ENCODE data around the gene HES4.
"Not testable (repeated sequence)": the region's sequence is repeated elsewhere in the genome, so short reads cannot be mapped to it uniquely, and the experiment has no call there.

HES4 gene

GRCh38 chr1:997993-998744 is 1.7 kb downstream of the HES4 start:
- DNase-seq: no peak

- no peak for DNase-seq
Observed at GRCh38 chr1:997713-997992, 2.2 kb downstream of the HES4 start.

- DNase-seq: no peak
Observed at GRCh38 chr1:996851-997712, 2.8 kb downstream of the HES4 start.

- DNase-seq: no peak
Observed at GRCh38 chr1:995665-996633, 3.9 kb downstream of the HES4 start.

GRCh38 chr1:994546-994945 is 5.4 kb downstream of the HES4 start:
- DNase-seq: not testable (repeated sequence)

- DNase-seq: no peak
Observed at GRCh38 chr1:993379-993995, 6.4 kb downstream of the HES4 start.

- peak in 1 of 5 experiments; percentile 30 for DNase-seq
Observed at GRCh38 chr1:992362-992761, 7.5 kb downstream of the HES4 start.

GRCh38 chr1:991895-992294 is 8.0 kb downstream of the HES4 start:
- no peak for DNase-seq

- DNase-seq: not testable (repeated sequence)
Observed at GRCh38 chr1:991275-991674, 8.6 kb downstream of the HES4 start.

- DNase-seq: not testable (repeated sequence)
Observed at GRCh38 chr1:988061-988460, 11.8 kb downstream of the HES4 start.

GRCh38 chr1:985126-985525 is 14.8 kb downstream of the HES4 start:
- no peak for DNase-seq

GRCh38 chr1:984476-984814 is 15.5 kb downstream of the HES4 start:
- no peak for DNase-seq

- peak in 3 of 5 experiments; percentile 42 to 53 (median 47) for DNase-seq
Observed at GRCh38 chr1:983798-984475, 16.0 kb downstream of the HES4 start.

GRCh38 chr1:982765-983436 is 17.0 kb downstream of the HES4 start:
- no peak for DNase-seq

GRCh38 chr1:981955-982558 is 17.8 kb downstream of the HES4 start, which contains the start of gene PERM1:
PERM1 (minus strand) TSS chr1:982093; CDS start chr1:981029, 1,064 bp downstream.
- no peak for DNase-seq

- DNase-seq: no peak
Observed at GRCh38 chr1:981491-981954, 18.4 kb downstream of the HES4 start.

- DNase-seq: no peak
Observed at GRCh38 chr1:980602-981395, 19.1 kb downstream of the HES4 start.

- DNase-seq: no peak
Observed at GRCh38 chr1:980137-980571, 19.7 kb downstream of the HES4 start.

GRCh38 chr1:979744-980072 is 20.2 kb downstream of the HES4 start:
- DNase-seq: no peak
